ENCODE results near the gene CPSF4L.
A peak's percentile ranks its signal among the peaks of the same experiment; 100 is the strongest.

The CPSF4L gene

DNA sequence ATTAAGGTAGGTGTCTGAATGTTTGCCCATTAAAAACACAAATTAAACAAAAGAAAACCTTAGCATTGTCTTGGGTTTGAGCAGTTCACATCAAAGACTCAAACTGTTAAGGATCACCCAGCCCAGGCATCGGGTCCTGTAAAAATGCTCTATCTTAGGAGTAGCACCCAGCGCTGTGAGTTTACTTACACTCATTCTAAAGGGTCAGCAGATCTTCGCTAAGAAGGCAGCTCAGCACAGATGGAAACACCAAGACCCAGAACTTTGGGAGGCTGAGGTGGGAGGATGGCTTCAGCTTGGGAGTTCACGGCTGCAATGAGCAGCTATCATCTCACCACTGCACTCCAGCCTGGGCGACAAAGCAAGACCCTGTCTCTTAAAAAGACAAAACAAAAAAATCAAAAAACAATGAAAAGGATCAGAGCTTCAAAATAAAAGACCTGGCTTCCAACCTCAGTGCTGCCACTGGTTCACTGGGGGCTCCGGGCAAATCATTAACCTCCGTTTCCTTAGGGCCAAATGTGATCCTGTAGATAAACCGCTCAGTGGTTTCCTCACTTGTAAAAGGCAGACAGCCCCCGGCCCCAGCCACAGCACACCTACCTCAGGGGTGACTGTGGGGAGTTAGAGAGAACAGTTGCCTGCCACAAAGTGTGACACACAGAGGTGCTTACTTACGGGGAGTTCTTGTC is 57.7 kb downstream of the CPSF4L start:
- ChIA-PET POLR2A (no interaction called here), CTCF (interaction anchor here (1.0 to 1.2 kb wide), 2 partner anchors 13 to 167 kb away, joined by 3 to 5 read pairs; no protein-coding TSS in a partner anchor)
- Histone ChIP-seq H3K4me1 (ENCODE audit: control insufficient read depth, insufficient read depth, low read length) (no peaks in the 10 kb centered on the region), H3K27ac (ENCODE audit: extremely low read depth, low read depth, low read length) (no peak overlapping the region), H3K4me3 (ENCODE audit: low read depth, low read length) (no peak overlapping the region), H3K9me3 (ENCODE audit: control insufficient read depth, insufficient read depth, low read depth, low read length) (no peaks in the 10 kb centered on the region), H3K36me3 (ENCODE audit: control insufficient read depth in 2 of 2, insufficient read depth in 1 of 2, low read length in 2 of 2) (peaks cover 68 to 100% of the 10 kb centered on the region in 2 experiments)
- no peak for TF ChIP-seq ZNF302 (tag by site-specific recombination; IDR thresholded peaks at IDR 0.05; ENCODE audit: low read depth)
- TF ChIP-seq MYNN (tag by site-specific recombination; IDR thresholded peaks at IDR 0.05; ENCODE audit: borderline replicate concordance), result peak; percentile 90

DNA sequence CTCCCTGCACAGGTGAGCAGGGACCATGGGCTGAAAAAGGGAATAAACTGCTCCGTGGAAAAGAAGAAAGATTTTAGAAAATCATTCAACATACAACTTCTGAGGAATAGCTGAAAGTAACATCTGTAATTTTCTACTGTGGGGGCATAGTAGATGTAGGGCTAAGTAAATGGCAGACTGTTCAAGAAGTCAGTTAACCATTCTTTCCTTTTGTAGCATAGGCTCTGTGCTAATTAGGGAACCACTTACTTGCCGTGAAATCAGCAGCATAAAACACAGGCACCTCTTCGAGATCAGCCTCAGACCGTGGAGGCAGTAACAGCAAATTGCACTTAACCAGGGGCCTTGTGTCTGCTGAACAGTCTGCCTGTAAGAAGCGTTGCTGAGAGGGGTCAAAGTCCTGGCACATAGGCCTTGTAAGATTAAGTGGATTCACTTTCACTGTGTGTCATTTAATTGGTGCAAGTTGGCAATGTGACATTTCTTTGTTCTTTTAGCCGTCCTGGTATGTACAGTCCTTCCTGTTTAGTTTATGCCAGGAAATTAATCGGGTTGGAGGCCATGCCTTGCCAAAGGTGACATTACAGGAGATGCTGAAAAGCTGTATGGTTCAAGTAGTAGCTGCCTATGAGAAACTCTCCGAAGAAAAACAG is 58.4 kb downstream of the CPSF4L start:
- Histone ChIP-seq H3K9me3 (ENCODE audit: control insufficient read depth, insufficient read depth, low read depth, low read length) (no peaks in the 10 kb centered on the region), H3K4me1 (ENCODE audit: control insufficient read depth, insufficient read depth, low read length) (no peaks in the 10 kb centered on the region), H3K36me3 (ENCODE audit: control insufficient read depth in 2 of 2, insufficient read depth in 1 of 2, low read length in 2 of 2) (peaks cover 63 to 100% of the 10 kb centered on the region in 2 experiments), H3K27ac (ENCODE audit: extremely low read depth, low read depth, low read length) (no peak overlapping the region), H3K4me3 (ENCODE audit: low read depth, low read length) (no peak overlapping the region)
- TF ChIP-seq, protein P1, sequence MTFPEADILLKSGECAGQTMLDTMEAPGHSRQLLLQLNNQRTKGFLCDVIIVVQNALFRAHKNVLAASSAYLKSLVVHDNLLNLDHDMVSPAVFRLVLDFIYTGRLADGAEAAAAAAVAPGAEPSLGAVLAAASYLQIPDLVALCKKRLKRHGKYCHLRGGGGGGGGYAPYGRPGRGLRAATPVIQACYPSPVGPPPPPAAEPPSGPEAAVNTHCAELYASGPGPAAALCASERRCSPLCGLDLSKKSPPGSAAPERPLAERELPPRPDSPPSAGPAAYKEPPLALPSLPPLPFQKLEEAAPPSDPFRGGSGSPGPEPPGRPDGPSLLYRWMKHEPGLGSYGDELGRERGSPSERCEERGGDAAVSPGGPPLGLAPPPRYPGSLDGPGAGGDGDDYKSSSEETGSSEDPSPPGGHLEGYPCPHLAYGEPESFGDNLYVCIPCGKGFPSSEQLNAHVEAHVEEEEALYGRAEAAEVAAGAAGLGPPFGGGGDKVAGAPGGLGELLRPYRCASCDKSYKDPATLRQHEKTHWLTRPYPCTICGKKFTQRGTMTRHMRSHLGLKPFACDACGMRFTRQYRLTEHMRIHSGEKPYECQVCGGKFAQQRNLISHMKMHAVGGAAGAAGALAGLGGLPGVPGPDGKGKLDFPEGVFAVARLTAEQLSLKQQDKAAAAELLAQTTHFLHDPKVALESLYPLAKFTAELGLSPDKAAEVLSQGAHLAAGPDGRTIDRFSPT (tag by site-specific recombination; IDR thresholded peaks at IDR 0.05), result no peak
- TF ChIP-seq ZNF24 (tag by site-specific recombination; IDR thresholded peaks at IDR 0.05) (no peak), ZNF132 (tag by site-specific recombination; IDR thresholded peaks at IDR 0.05; ENCODE audit: borderline replicate concordance) (no peak), TCF7L2 (IDR thresholded peaks at IDR 0.05; ENCODE audit: borderline replicate concordance, low read depth, low read length) (no peak), ZNF112 (tag by site-specific recombination; IDR thresholded peaks at IDR 0.05) (no peak)
- TF ChIP-seq, protein P2, sequence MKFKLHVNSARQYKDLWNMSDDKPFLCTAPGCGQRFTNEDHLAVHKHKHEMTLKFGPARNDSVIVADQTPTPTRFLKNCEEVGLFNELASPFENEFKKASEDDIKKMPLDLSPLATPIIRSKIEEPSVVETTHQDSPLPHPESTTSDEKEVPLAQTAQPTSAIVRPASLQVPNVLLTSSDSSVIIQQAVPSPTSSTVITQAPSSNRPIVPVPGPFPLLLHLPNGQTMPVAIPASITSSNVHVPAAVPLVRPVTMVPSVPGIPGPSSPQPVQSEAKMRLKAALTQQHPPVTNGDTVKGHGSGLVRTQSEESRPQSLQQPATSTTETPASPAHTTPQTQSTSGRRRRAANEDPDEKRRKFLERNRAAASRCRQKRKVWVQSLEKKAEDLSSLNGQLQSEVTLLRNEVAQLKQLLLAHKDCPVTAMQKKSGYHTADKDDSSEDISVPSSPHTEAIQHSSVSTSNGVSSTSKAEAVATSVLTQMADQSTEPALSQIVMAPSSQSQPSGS (tag by site-specific recombination; IDR thresholded peaks at IDR 0.05; ENCODE audit: low read depth), result no peak
- TF ChIP-seq, protein P3, sequence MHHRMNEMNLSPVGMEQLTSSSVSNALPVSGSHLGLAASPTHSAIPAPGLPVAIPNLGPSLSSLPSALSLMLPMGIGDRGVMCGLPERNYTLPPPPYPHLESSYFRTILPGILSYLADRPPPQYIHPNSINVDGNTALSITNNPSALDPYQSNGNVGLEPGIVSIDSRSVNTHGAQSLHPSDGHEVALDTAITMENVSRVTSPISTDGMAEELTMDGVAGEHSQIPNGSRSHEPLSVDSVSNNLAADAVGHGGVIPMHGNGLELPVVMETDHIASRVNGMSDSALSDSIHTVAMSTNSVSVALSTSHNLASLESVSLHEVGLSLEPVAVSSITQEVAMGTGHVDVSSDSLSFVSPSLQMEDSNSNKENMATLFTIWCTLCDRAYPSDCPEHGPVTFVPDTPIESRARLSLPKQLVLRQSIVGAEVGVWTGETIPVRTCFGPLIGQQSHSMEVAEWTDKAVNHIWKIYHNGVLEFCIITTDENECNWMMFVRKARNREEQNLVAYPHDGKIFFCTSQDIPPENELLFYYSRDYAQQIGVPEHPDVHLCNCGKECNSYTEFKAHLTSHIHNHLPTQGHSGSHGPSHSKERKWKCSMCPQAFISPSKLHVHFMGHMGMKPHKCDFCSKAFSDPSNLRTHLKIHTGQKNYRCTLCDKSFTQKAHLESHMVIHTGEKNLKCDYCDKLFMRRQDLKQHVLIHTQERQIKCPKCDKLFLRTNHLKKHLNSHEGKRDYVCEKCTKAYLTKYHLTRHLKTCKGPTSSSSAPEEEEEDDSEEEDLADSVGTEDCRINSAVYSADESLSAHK (tag by site-specific recombination; IDR thresholded peaks at IDR 0.05), result no peak
- ChIA-PET POLR2A (no interaction called here), CTCF (interaction anchor here (0.9 to 1.3 kb wide), 5 partner anchors 11 to 643 kb away, joined by 3 to 5 read pairs (median 3); no protein-coding TSS in a partner anchor)

DNA sequence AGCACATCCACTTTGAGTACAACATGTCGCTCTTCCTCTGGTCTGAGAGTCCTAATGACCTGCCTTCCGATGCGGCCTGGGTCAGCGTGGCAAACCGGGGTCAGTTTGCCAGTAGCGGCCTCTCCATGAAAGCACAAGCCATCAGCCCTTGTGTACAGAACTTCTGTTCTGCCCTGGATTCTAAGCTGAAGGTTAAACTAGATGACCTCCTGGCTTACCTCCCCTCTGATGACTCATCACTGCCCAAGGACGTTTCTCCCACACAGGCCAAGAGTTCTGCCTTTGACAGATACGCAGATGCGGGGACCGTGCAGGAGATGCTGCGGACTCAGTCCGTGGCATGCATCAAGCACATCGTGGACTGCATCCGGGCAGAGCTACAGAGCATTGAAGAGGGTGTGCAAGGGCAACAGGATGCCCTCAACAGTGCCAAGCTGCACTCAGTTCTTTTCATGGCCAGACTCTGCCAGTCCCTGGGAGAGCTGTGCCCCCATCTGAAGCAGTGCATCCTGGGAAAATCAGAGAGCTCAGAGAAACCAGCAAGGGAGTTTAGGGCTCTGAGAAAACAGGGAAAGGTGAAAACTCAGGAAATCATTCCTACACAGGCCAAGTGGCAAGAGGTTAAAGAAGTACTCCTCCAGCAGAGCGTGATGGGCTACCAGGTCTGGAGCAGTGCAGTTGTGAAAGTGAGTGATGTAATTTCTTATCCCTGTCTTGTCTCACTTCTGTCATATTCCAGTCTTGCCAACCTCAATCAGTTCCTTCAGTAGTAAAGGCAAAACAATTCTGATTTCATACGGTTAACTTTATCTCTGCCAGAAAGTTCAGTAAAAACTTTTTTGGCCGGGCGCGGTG is 60.2 kb downstream of the CPSF4L start:
- no peaks in the 10 kb centered on the region for H3K9me3 ChIP-seq (ENCODE audit: control insufficient read depth, insufficient read depth, low read depth, low read length)
- H3K4me3 ChIP-seq (ENCODE audit: low read depth, low read length), result no peak overlapping the region
- ChIA-PET POLR2A (interaction anchor here (1.4 kb wide), 1 partner anchor 21 kb away, joined by 3 read pairs; no protein-coding TSS in a partner anchor), CTCF (interaction anchor here (0.8 to 1.6 kb wide), 4 partner anchors 10 to 474 kb away, joined by 3 to 8 read pairs (median 6); partner anchors contain the start of gene COG1)
- no peaks in the 10 kb centered on the region; the same call in 1 of the 2 replicates for H3K4me1 ChIP-seq (ENCODE audit: control insufficient read depth, insufficient read depth, low read length)
- H3K36me3 ChIP-seq (ENCODE audit: control insufficient read depth in 2 of 2, insufficient read depth in 1 of 2, low read length in 2 of 2), result peaks cover 63 to 100% of the 10 kb centered on the region in 2 experiments
- no peak overlapping the region for H3K27ac ChIP-seq (ENCODE audit: extremely low read depth, low read depth, low read length)
- TF ChIP-seq ZNF23 (tag by site-specific recombination; IDR thresholded peaks at IDR 0.05; ENCODE audit: borderline replicate concordance), result no peak
- no peak for TF ChIP-seq ZNF202 (tag by site-specific recombination; IDR thresholded peaks at IDR 0.05; ENCODE audit: borderline replicate concordance)
- TF ChIP-seq, protein P4, sequence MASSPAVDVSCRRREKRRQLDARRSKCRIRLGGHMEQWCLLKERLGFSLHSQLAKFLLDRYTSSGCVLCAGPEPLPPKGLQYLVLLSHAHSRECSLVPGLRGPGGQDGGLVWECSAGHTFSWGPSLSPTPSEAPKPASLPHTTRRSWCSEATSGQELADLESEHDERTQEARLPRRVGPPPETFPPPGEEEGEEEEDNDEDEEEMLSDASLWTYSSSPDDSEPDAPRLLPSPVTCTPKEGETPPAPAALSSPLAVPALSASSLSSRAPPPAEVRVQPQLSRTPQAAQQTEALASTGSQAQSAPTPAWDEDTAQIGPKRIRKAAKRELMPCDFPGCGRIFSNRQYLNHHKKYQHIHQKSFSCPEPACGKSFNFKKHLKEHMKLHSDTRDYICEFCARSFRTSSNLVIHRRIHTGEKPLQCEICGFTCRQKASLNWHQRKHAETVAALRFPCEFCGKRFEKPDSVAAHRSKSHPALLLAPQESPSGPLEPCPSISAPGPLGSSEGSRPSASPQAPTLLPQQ (tag by site-specific recombination; IDR thresholded peaks at IDR 0.05), result no peak
- no peak for TF ChIP-seq ZNF585B (tag by site-specific recombination; IDR thresholded peaks at IDR 0.05)
- no peak for TF ChIP-seq ZNF510 (tag by site-specific recombination; IDR thresholded peaks at IDR 0.05; ENCODE audit: insufficient replicate concordance)
- TF ChIP-seq MEIS1 (CRISPR knock-in tag; IDR thresholded peaks at IDR 0.05; ENCODE audit: borderline replicate concordance), result no peak
- TF ChIP-seq ZNF114 (tag by site-specific recombination; IDR thresholded peaks at IDR 0.05), result no peak
- TF ChIP-seq, protein P5, sequence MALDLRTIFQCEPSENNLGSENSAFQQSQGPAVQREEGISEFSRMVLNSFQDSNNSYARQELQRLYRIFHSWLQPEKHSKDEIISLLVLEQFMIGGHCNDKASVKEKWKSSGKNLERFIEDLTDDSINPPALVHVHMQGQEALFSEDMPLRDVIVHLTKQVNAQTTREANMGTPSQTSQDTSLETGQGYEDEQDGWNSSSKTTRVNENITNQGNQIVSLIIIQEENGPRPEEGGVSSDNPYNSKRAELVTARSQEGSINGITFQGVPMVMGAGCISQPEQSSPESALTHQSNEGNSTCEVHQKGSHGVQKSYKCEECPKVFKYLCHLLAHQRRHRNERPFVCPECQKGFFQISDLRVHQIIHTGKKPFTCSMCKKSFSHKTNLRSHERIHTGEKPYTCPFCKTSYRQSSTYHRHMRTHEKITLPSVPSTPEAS (tag by site-specific recombination; IDR thresholded peaks at IDR 0.05), result no peak
- no peak for TF ChIP-seq OVOL3 (tag by site-specific recombination; IDR thresholded peaks at IDR 0.05)
